Peyer's patch (tissue), 4 donors: ENCODE measurements around the gene SSC4D. TPM values are rescaled to one million over a fixed set of nuclear protein-coding genes. Genes with fewer than 3 reads are reported as not detected.
"Not testable (repeated sequence)": the region's sequence is repeated elsewhere in the genome, so short reads cannot be mapped to it uniquely, and the experiment has no call there.

Experiments
- DNase-seq, 3 donors: peaks; one replicate each; pipeline ENCODE4 v3.0.0-alpha.2; 2017 to 2019
- H3K27ac ChIP-seq, 4 donors: fragments of 200-600 bp; sonication (generic); one replicate each; pipeline ENCODE4 v1.5.1; 2016 to 2019
- H3K27me3 ChIP-seq, 2 donors: fragments of 200-600 bp; sonication (generic); one replicate each; pipeline ENCODE4 v1.5.1; 2019
- H3K36me3 ChIP-seq, 3 donors: fragments of 200-600 bp; sonication (generic); one replicate each; pipeline ENCODE4 v1.5.1; 2016 to 2019
- H3K4me1 ChIP-seq, 4 donors: fragments of 200-600 bp; sonication (generic); one replicate each; pipeline ENCODE4 v1.5.1; 2016 to 2019
- H3K4me3 ChIP-seq, 4 donors: fragments of 200-600 bp; sonication (generic); 1 replicate in 3 of 4; 2 replicates in 1 of 4; pipeline ENCODE4 v1.5.1; 2016 to 2019; ENCODE audit warnings: mild to moderate bottlenecking in 1 of 4
- H3K9me3 ChIP-seq, 4 donors: fragments of 200-600 bp; sonication (generic); one replicate each; pipeline ENCODE4 v1.5.1; 2016 to 2019; ENCODE audit warnings: mild to moderate bottlenecking in 1 of 4
- CTCF ChIP-seq, 6 experiments: fragments of 450-650 bp in 4 of 6; fragments of 200-600 bp in 2 of 6; sonication (generic) in 1 of 6; IDR thresholded peaks; one replicate each; pipeline ENCODE4 v1.5.1; 2017 to 2019; ENCODE audit warnings: antibody characterized with exemption in 6 of 6, mild to moderate bottlenecking in 3 of 6, moderate library complexity in 1 of 6
- POLR2A ChIP-seq, 2 donors: fragments of 450-650 bp; IDR thresholded peaks; one replicate each; pipeline ENCODE4 v1.5.1; 2017; ENCODE audit warnings: antibody characterized with exemption in 2 of 2, mild to moderate bottlenecking in 2 of 2, moderate library complexity in 2 of 2
- total RNA-seq, 4 donors: library from RNA; depleted of rRNA; stranded (reverse); fragments of >200 nt; gene quantifications; one replicate each; pipeline ENCODE4 v1.1.0, GENCODE V29; 2016

SSC4D gene
- total RNA-seq, 4 donors from 2014 or later = 2.8 TPM; not detected in 3

- no peaks in the 10 kb centered on the region for H3K36me3 ChIP-seq
- no peaks in the 10 kb centered on the region for H3K4me1 ChIP-seq
- no peaks in the 10 kb centered on the region for H3K9me3 ChIP-seq
- DNase-seq = no peak
- TF ChIP-seq CTCF (IDR thresholded peaks at IDR 0.05) (no peak), POLR2A (IDR thresholded peaks at IDR 0.05) (no peak)
- no peak overlapping the region for H3K4me3 ChIP-seq
- H3K27ac ChIP-seq = no peak overlapping the region
- H3K27me3 ChIP-seq = no peaks in the 10 kb centered on the region
These were observed 16.7 kb upstream of the SSC4D start for GRCh38 chr7:76426246-76426645.

- DNase-seq, H3K4me3 ChIP-seq, H3K9me3 ChIP-seq, H3K27me3 ChIP-seq, H3K36me3 ChIP-seq, H3K4me1 ChIP-seq, H3K27ac ChIP-seq: not testable (repeated sequence)
These were observed 16.1 kb upstream of the SSC4D start for GRCh38 chr7:76425558-76425957.

- Histone ChIP-seq H3K36me3 (no peaks in the 10 kb centered on the region), H3K27me3 (no peaks in the 10 kb centered on the region), H3K4me3 (no peak overlapping the region), H3K4me1 (no peaks in the 10 kb centered on the region), H3K9me3 (no peaks in the 10 kb centered on the region), H3K27ac (no peak overlapping the region)
- no peak for TF ChIP-seq POLR2A (IDR thresholded peaks at IDR 0.05)
- TF ChIP-seq CTCF (IDR thresholded peaks at IDR 0.05) = no peak
- DNase-seq = no peak
These were observed 15.7 kb upstream of the SSC4D start for GRCh38 chr7:76425156-76425555.

GRCh38 chr7:76424413-76425111 is 15.1 kb upstream of the SSC4D start, which contains the start of gene ZP3:
Gene ZP3, plus strand, starts transcription at chr7:76424950. Its CDS starts 15 bp downstream, at chr7:76424965.
- Histone ChIP-seq H3K36me3 (no peaks in the 10 kb centered on the region), H3K27me3 (no peaks in the 10 kb centered on the region), H3K27ac (no peak within 1 kb of the TSS), H3K9me3 (no peaks in the 10 kb centered on the region), H3K4me3 (no peak within 1 kb of the TSS), H3K4me1 (no peaks in the 10 kb centered on the region)
- TF ChIP-seq CTCF (IDR thresholded peaks at IDR 0.05) (no peak), POLR2A (IDR thresholded peaks at IDR 0.05) (no peak)
- DNase-seq = no peak

- H3K27me3 ChIP-seq = no peaks in the 10 kb centered on the region
- H3K4me1 ChIP-seq = no peaks in the 10 kb centered on the region
- TF ChIP-seq CTCF (IDR thresholded peaks at IDR 0.05) (no peak), POLR2A (IDR thresholded peaks at IDR 0.05) (no peak)
- H3K9me3 ChIP-seq = no peaks in the 10 kb centered on the region
- no peak overlapping the region for H3K27ac ChIP-seq
- no peak for DNase-seq
- H3K4me3 ChIP-seq = no peak overlapping the region
- no peaks in the 10 kb centered on the region for H3K36me3 ChIP-seq
These were observed 14.3 kb upstream of the SSC4D start for GRCh38 chr7:76423666-76424412.

GRCh38 chr7:76421097-76421496 is 11.6 kb upstream of the SSC4D start:
- not testable (repeated sequence) for DNase-seq, H3K27ac ChIP-seq, H3K4me3 ChIP-seq, H3K4me1 ChIP-seq, H3K9me3 ChIP-seq, H3K36me3 ChIP-seq, H3K27me3 ChIP-seq

- H3K27ac ChIP-seq, H3K27me3 ChIP-seq, H3K9me3 ChIP-seq, H3K4me1 ChIP-seq, H3K4me3 ChIP-seq, H3K36me3 ChIP-seq, DNase-seq: not testable (repeated sequence)
These were observed 8.3 kb upstream of the SSC4D start for GRCh38 chr7:76417654-76418310.
